Omental fat pad (tissue), 4 donors: Measurements from ENCODE around the gene EIF4G1. TPM values are rescaled to one million over a fixed set of nuclear protein-coding genes. Genes with fewer than 3 reads are reported as not detected.
A peak's percentile ranks its signal among the peaks of the same experiment; 100 is the strongest.

ENCODE experiments used
- ATAC-seq: fragments of 150-250 bp; one replicate; pipeline ENCODE4 v1.9.1; 2016; ENCODE audit warnings: mild to moderate bottlenecking, moderate library complexity; ENCODE audit not compliant: low FRiP score
- DNase-seq: peaks from one replicate; pipeline ENCODE4 v3.0.0-alpha.2; 2019; ENCODE audit warnings: low spot score
- CTCF ChIP-seq, 3 donors: fragments of 450-650 bp; IDR thresholded peaks; one replicate each; pipeline ENCODE4 v1.5.1; 2016 to 2017; ENCODE audit warnings: antibody characterized with exemption in 3 of 3, mild to moderate bottlenecking in 3 of 3, moderate library complexity in 2 of 3
- total RNA-seq, 4 donors: library from RNA; depleted of rRNA; stranded (reverse); fragments of >200 nt; gene quantifications; one replicate each; pipeline ENCODE4 v1.1.0, GENCODE V29; 2016

EIF4G1 gene
- total RNA-seq, 4 donors from 2014 or later: 235 to 471 (median 268) TPM

- DNase-seq (no peak), ATAC-seq (no peak)
- no peak for TF ChIP-seq CTCF (IDR thresholded peaks at IDR 0.05)
Measured at GRCh38 chr3:184360929-184361531, 46.6 kb downstream of the EIF4G1 start.

DNA sequence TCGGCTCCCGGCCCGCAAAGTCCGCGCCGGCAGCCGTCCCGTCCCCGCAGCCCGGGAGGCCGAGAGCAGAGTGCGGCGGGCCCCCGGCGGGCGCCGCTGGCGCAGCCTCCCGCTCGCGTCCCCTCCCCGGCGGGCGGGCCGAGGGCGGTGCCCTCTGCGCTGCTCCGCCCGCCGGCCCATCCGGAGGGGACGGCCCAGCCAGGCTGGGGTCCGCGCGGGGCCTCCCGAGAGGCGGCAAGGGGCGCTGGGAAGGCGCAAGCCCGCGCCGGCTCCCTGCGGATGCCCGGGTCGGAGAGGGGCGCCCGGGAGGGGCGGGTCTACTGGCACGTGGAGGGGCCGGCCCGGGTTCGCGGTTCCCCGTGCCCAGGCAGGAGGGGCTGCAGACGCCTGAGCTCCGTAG, 47.1 kb downstream of the EIF4G1 start, which contains the start of the genes CLCN2 and POLR2H:
Gene CLCN2, minus strand, starts transcription at position 74 of the 400 bp plus-strand sequence. CDS start 126 bp downstream, outside the sequence.
Gene POLR2H, plus strand, starts transcription at position 179 of the 400 bp plus-strand sequence. CDS start 1,783 bp downstream, outside the sequence.
- TF ChIP-seq CTCF (IDR thresholded peaks at IDR 0.05): no peak
- DNase-seq (no peak), ATAC-seq (peak; percentile 65)

GRCh38 chr3:184361932-184362667, 47.7 kb downstream of the EIF4G1 start:
- DNase-seq: no peak
- TF ChIP-seq CTCF (IDR thresholded peaks at IDR 0.05): no peak
- ATAC-seq: peak; percentile 45

- ATAC-seq (peak; percentile 82), DNase-seq (peak; percentile 84)
- TF ChIP-seq CTCF (IDR thresholded peaks at IDR 0.05): no peak
Measured at GRCh38 chr3:184362668-184363546, 48.5 kb downstream of the EIF4G1 start.

DNA sequence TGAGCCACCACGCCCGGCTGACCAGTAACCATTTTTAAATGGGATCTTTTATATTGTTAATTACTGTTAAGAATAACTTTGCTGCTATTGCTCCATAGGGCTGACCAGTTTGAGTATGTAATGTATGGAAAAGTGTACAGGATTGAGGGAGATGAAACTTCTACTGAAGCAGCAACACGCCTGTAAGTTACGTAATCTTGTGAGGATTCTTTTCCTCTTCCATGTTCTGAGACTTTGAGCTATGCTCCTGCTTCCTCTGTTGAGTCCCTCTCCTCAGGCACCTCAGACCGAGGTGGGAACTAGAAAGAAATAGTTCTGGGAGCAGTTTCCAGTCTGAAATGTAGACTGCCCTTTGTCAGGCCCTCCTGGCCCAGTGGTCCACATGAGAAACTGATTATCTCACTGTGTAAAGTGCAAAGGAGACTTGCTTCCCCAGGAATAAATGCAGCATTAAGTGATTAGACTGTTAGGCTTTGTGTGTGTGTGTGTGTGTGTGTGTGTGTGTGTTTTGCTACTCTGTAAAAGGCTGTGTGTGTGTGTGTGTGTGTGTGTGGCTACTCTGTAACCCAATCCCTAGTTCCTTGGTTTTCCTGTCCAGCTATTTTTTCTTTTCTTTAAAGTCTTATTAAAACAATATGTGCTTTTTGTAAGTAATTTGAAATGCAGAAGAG, 52.3 kb downstream of the EIF4G1 start:
- TF ChIP-seq CTCF (IDR thresholded peaks at IDR 0.05): no peak
- ATAC-seq (no peak), DNase-seq (no peak)

DNA sequence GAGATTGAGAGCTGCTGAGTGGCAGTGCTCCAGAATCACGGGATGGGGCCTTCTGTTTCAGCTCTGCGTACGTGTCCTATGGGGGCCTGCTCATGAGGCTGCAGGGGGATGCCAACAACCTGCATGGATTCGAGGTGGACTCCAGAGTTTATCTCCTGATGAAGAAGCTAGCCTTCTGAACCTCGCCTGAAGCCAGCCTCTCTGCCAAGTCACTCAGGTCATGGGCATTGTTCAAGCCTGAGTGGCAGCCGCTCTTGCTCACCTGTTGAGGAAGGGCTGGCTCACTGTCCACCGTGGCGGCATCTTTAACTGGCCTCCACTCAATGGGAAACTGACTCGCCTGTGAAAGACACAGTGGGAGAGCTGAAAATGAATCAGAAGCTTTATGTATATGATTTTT, 53.7 kb downstream of the EIF4G1 start:
- no peak for ATAC-seq
- TF ChIP-seq CTCF (IDR thresholded peaks at IDR 0.05): no peak
- DNase-seq: no peak
